GM12891 (cell line): ENCODE results near the gene C17orf100.

Experiments
- PAX5 ChIP-seq: IDR thresholded peaks from 2 replicates; pipeline ENCODE4 v1.6.1; 2011; ENCODE audit warnings: low read length, moderate library complexity, mild to moderate bottlenecking; ENCODE audit not compliant: insufficient read depth, severe bottlenecking
- POLR2A ChIP-seq: IDR thresholded peaks from 2 replicates; pipeline ENCODE4 v1.6.1; 2011; ENCODE audit warnings: low read depth, low read length, control low read depth
- POLR2AphosphoS5 ChIP-seq: IDR thresholded peaks from 2 replicates; pipeline ENCODE4 v1.6.1; 2011; ENCODE audit warnings: low read depth, low read length, control low read depth
- SPI1 ChIP-seq: IDR thresholded peaks from 2 replicates; pipeline ENCODE4 v1.6.1; 2011; ENCODE audit warnings: low read depth, low read length, control low read depth
- TAF1 ChIP-seq: IDR thresholded peaks from 2 replicates; pipeline ENCODE4 v1.6.1; 2011; ENCODE audit warnings: low read depth, low read length, control low read depth

- TF ChIP-seq POLR2A (no peak), TAF1 (no peak), POLR2AphosphoS5 (no peak), SPI1 (no peak), PAX5 (no peak)
Measured at GRCh38 chr17:6702567-6703215, 51.1 kb downstream of the C17orf100 start.
